Measurements from ENCODE around the gene XRCC5.
A peak's percentile ranks its signal among the peaks of the same experiment; 100 is the strongest.

The XRCC5 gene

GRCh38 chr2:216114382-216114713 lies 5.2 kb downstream of the XRCC5 start:
- H4K8ac ChIP-seq (ENCODE audit: low read depth, low read length) = peak overlapping the region; percentile 26
- H2BK120ac ChIP-seq (ENCODE audit: insufficient read depth, low read length, poor library complexity) = no peak overlapping the region
- H3K4me3 ChIP-seq (ENCODE audit: low read depth, low read length) = no peak overlapping the region
- no peak overlapping the region for H3K14ac ChIP-seq (ENCODE audit: low read length)
- H3K27ac ChIP-seq (ENCODE audit: low read depth, low read length) = peak overlapping the region; percentile 2
- peak overlapping the region; percentile 35 for H4K12ac ChIP-seq (ENCODE audit: low read depth, low read length)
- no peak overlapping the region for H2BK12ac ChIP-seq (ENCODE audit: low read length)
- H3K4me2 ChIP-seq (ENCODE audit: low read length) = no peak overlapping the region
- no peak overlapping the region for H2AFZ ChIP-seq (ENCODE audit: insufficient read depth, low read length, poor library complexity)
- H3K9me3 ChIP-seq (ENCODE audit: insufficient read depth, low read depth, low read length) = no peaks in the 10 kb centered on the region
- no peaks in the 10 kb centered on the region for H3K27me3 ChIP-seq (ENCODE audit: insufficient read depth, low read length)
- H4K91ac ChIP-seq (ENCODE audit: low read depth, low read length) = no peak overlapping the region
- H3K4ac ChIP-seq (ENCODE audit: low read depth, low read length) = no peak overlapping the region
- no CpG with 5 or more reads among the region's 4 CpGs for WGBS (ENCODE audit: extremely low coverage, insufficient coverage, insufficient read length)
- H2BK5ac ChIP-seq (ENCODE audit: low read depth, low read length, poor library complexity) = no peak overlapping the region
- DNase-seq = no peak
- H3K9ac ChIP-seq (ENCODE audit: low read length) = no peak overlapping the region
- peaks cover 4 to 6% of the 10 kb centered on the region in 2 experiments for H3K4me1 ChIP-seq (ENCODE audit: control insufficient read depth in 1 of 2, insufficient read depth in 2 of 2, low read length in 2 of 2)
- no peak overlapping the region for H3K23ac ChIP-seq (ENCODE audit: low read length)
- H2AK5ac ChIP-seq (ENCODE audit: low read length) = no peak overlapping the region
- peaks cover 7 to 40% of the 10 kb centered on the region in 2 experiments for H3K36me3 ChIP-seq (ENCODE audit: control insufficient read depth in 1 of 2, insufficient read depth in 2 of 2, low read length in 2 of 2)
- H3K18ac ChIP-seq (ENCODE audit: low read length) = no peak overlapping the region
- H3K79me2 ChIP-seq (ENCODE audit: control insufficient read depth, insufficient read depth, low read length, poor library complexity) = peaks cover 5% of the 10 kb centered on the region
- peaks cover 6% of the 10 kb centered on the region for H3K79me1 ChIP-seq (ENCODE audit: low read length)

GRCh38 chr2:216114714-216115531 lies 5.8 kb downstream of the XRCC5 start:
- H3K4me3 ChIP-seq (ENCODE audit: low read depth, low read length) = no peak overlapping the region
- no peak overlapping the region for H2BK12ac ChIP-seq (ENCODE audit: low read length)
- H3K14ac ChIP-seq (ENCODE audit: low read length) = peak overlapping the region; percentile 86
- H4K12ac ChIP-seq (ENCODE audit: low read depth, low read length) = peak overlapping the region; percentile 94
- H3K4me2 ChIP-seq (ENCODE audit: low read length) = peak overlapping the region; percentile 58
- H2AK5ac ChIP-seq (ENCODE audit: low read length) = peak overlapping the region; percentile 98
- H3K79me2 ChIP-seq (ENCODE audit: control insufficient read depth, insufficient read depth, low read length, poor library complexity) = peaks cover 2% of the 10 kb centered on the region
- peak overlapping the region; percentile 65 for H2BK5ac ChIP-seq (ENCODE audit: low read depth, low read length, poor library complexity)
- H3K36me3 ChIP-seq (ENCODE audit: control insufficient read depth in 1 of 2, insufficient read depth in 2 of 2, low read length in 2 of 2) = peaks cover 7 to 41% of the 10 kb centered on the region in 2 experiments
- H3K4me1 ChIP-seq (ENCODE audit: control insufficient read depth in 1 of 2, insufficient read depth in 2 of 2, low read length in 2 of 2) = peaks cover 4 to 6% of the 10 kb centered on the region in 2 experiments
- DNase-seq = peak; percentile 99 to 100
- peak overlapping the region; percentile 67 for H3K9ac ChIP-seq (ENCODE audit: low read length)
- H4K91ac ChIP-seq (ENCODE audit: low read depth, low read length) = peak overlapping the region; percentile 94
- H2AFZ ChIP-seq (ENCODE audit: insufficient read depth, low read length, poor library complexity) = no peak overlapping the region
- peak overlapping the region; percentile 48 for H3K27ac ChIP-seq (ENCODE audit: low read depth, low read length)
- H3K18ac ChIP-seq (ENCODE audit: low read length) = peak overlapping the region; percentile 41
- H4K8ac ChIP-seq (ENCODE audit: low read depth, low read length) = peak overlapping the region; percentile 95
- H3K9me3 ChIP-seq (ENCODE audit: insufficient read depth, low read depth, low read length) = no peaks in the 10 kb centered on the region
- H3K27me3 ChIP-seq (ENCODE audit: insufficient read depth, low read length) = no peaks in the 10 kb centered on the region
- no peak overlapping the region for H2BK120ac ChIP-seq (ENCODE audit: insufficient read depth, low read length, poor library complexity)
- WGBS (ENCODE audit: extremely low coverage, insufficient coverage, insufficient read length) = no CpG with 5 or more reads among the region's 29 CpGs
- H3K23ac ChIP-seq (ENCODE audit: low read length) = no peak overlapping the region
- peak overlapping the region; percentile 100 for H3K4ac ChIP-seq (ENCODE audit: low read depth, low read length)
- peaks cover 5% of the 10 kb centered on the region for H3K79me1 ChIP-seq (ENCODE audit: low read length)

- Histone ChIP-seq H2BK5ac (ENCODE audit: low read depth, low read length, poor library complexity) (no peak overlapping the region), H2AK5ac (ENCODE audit: low read length) (no peak overlapping the region), H2AFZ (ENCODE audit: insufficient read depth, low read length, poor library complexity) (no peak overlapping the region), H2BK12ac (ENCODE audit: low read length) (no peak overlapping the region), H3K18ac (ENCODE audit: low read length) (no peak overlapping the region), H3K79me1 (ENCODE audit: low read length) (peaks cover 5% of the 10 kb centered on the region), H3K27ac (ENCODE audit: low read depth, low read length) (no peak overlapping the region), H3K4me1 (ENCODE audit: control insufficient read depth in 1 of 2, insufficient read depth in 2 of 2, low read length in 2 of 2) (peaks cover 4 to 6% of the 10 kb centered on the region in 2 experiments), H4K12ac (ENCODE audit: low read depth, low read length) (no peak overlapping the region), H3K27me3 (ENCODE audit: insufficient read depth, low read length) (no peaks in the 10 kb centered on the region), H3K9me3 (ENCODE audit: insufficient read depth, low read depth, low read length) (no peaks in the 10 kb centered on the region), H4K91ac (ENCODE audit: low read depth, low read length) (no peak overlapping the region), H2BK120ac (ENCODE audit: insufficient read depth, low read length, poor library complexity) (no peak overlapping the region), H3K9ac (ENCODE audit: low read length) (no peak overlapping the region), H4K8ac (ENCODE audit: low read depth, low read length) (no peak overlapping the region), H3K23ac (ENCODE audit: low read length) (no peak overlapping the region), H3K4me3 (ENCODE audit: low read depth, low read length) (no peak overlapping the region), H3K79me2 (ENCODE audit: control insufficient read depth, insufficient read depth, low read length, poor library complexity) (peaks cover 2% of the 10 kb centered on the region), H3K14ac (ENCODE audit: low read length) (no peak overlapping the region), H3K4me2 (ENCODE audit: low read length) (no peak overlapping the region), H3K4ac (ENCODE audit: low read depth, low read length) (peak overlapping the region; percentile 78), H3K36me3 (ENCODE audit: control insufficient read depth in 1 of 2, insufficient read depth in 2 of 2, low read length in 2 of 2) (peaks cover 11 to 49% of the 10 kb centered on the region in 2 experiments)
- no peak for DNase-seq
- no CpG with 5 or more reads among the region's 1 CpG for WGBS (ENCODE audit: extremely low coverage, insufficient coverage, insufficient read length)
Measured at GRCh38 chr2:216116418-216116817, 7.3 kb downstream of the XRCC5 start.

- Histone ChIP-seq H3K18ac (ENCODE audit: low read length) (no peak overlapping the region), H3K4me1 (ENCODE audit: control insufficient read depth in 1 of 2, insufficient read depth in 2 of 2, low read length in 2 of 2) (peaks cover 4 to 6% of the 10 kb centered on the region in 2 experiments), H3K9me3 (ENCODE audit: insufficient read depth, low read depth, low read length) (no peaks in the 10 kb centered on the region), H4K8ac (ENCODE audit: low read depth, low read length) (no peak overlapping the region), H3K36me3 (ENCODE audit: control insufficient read depth in 1 of 2, insufficient read depth in 2 of 2, low read length in 2 of 2) (peaks cover 9 to 50% of the 10 kb centered on the region in 2 experiments), H2BK12ac (ENCODE audit: low read length) (no peak overlapping the region), H3K9ac (ENCODE audit: low read length) (no peak overlapping the region), H3K4me2 (ENCODE audit: low read length) (no peak overlapping the region), H4K12ac (ENCODE audit: low read depth, low read length) (no peak overlapping the region), H2BK120ac (ENCODE audit: insufficient read depth, low read length, poor library complexity) (no peak overlapping the region), H3K27ac (ENCODE audit: low read depth, low read length) (no peak overlapping the region), H2AFZ (ENCODE audit: insufficient read depth, low read length, poor library complexity) (no peak overlapping the region), H3K79me1 (ENCODE audit: low read length) (peaks cover 5% of the 10 kb centered on the region), H3K79me2 (ENCODE audit: control insufficient read depth, insufficient read depth, low read length, poor library complexity) (peaks cover 2% of the 10 kb centered on the region), H3K14ac (ENCODE audit: low read length) (no peak overlapping the region), H4K91ac (ENCODE audit: low read depth, low read length) (no peak overlapping the region), H2BK5ac (ENCODE audit: low read depth, low read length, poor library complexity) (no peak overlapping the region), H3K4ac (ENCODE audit: low read depth, low read length) (no peak overlapping the region), H3K23ac (ENCODE audit: low read length) (no peak overlapping the region), H3K27me3 (ENCODE audit: insufficient read depth, low read length) (no peaks in the 10 kb centered on the region), H2AK5ac (ENCODE audit: low read length) (no peak overlapping the region), H3K4me3 (ENCODE audit: low read depth, low read length) (no peak overlapping the region)
- DNase-seq = no peak
- no CpG with 5 or more reads among the region's 4 CpGs for WGBS (ENCODE audit: extremely low coverage, insufficient coverage, insufficient read length)
Measured at GRCh38 chr2:216117561-216118340, 8.6 kb downstream of the XRCC5 start.
